CD4-positive, alpha-beta memory T cell (primary cell): ENCODE data around the gene ZNF23. TPM values are rescaled to one million over a fixed set of nuclear protein-coding genes. Genes with fewer than 3 reads are reported as not detected.

ENCODE experiments used
- CTCF ChIA-PET: fragments of 350-600 bp; sonication (Branson Sonifier 250); formaldehyde crosslinking; loops from one replicate; lab custom pipeline; 2021; ENCODE audit warnings: inconsistent platforms; ENCODE audit not compliant: partially characterized antibody; lab: Charles Lee
- POLR2A ChIA-PET: fragments of 350-600 bp; sonication (Branson Sonifier 250); formaldehyde crosslinking; loops from one replicate; lab custom pipeline; 2021; ENCODE audit not compliant: partially characterized antibody; lab: Charles Lee
- DNase-seq, 5 donors: peaks; one replicate each; pipeline versions ENCODE4 v3.0.0 to v3.0.0-alpha.2; 2020 to 2022; ENCODE audit warnings: mixed read lengths in 1 of 5
- H3K27ac ChIP-seq: one replicate; pipeline ENCODE4 v1.7.0; 2013; ENCODE audit warnings: low read depth, low read length
- H3K27me3 ChIP-seq: 2 replicates; pipeline ENCODE4 v1.7.0; 2013; ENCODE audit warnings: mild to moderate bottlenecking, low read length, moderate library complexity; ENCODE audit not compliant: insufficient read depth
- H3K36me3 ChIP-seq: 2 replicates; pipeline ENCODE4 v1.7.0; 2013; ENCODE audit warnings: mild to moderate bottlenecking, low read length, moderate library complexity; ENCODE audit not compliant: insufficient read depth
- H3K4me1 ChIP-seq: 2 replicates; pipeline ENCODE4 v1.7.0; 2013; ENCODE audit warnings: mild to moderate bottlenecking, low read length, moderate library complexity; ENCODE audit not compliant: insufficient read depth
- H3K4me3 ChIP-seq, 2 donors: one replicate each; pipeline ENCODE4 v1.7.0; 2013; ENCODE audit warnings: low read length in 2 of 2, mild to moderate bottlenecking in 1 of 2
- H3K9me3 ChIP-seq, 2 donors: one replicate each; pipeline ENCODE4 v1.7.0; 2013; ENCODE audit warnings: low read length in 2 of 2, control low read depth in 1 of 2; ENCODE audit not compliant: control insufficient read depth in 1 of 2
- H3K27ac Mint-ChIP-seq, 7 donors: one replicate each; pipeline ENCODE4 v1.8.0; 2020 to 2021; ENCODE audit warnings: mixed read lengths in 7 of 7, mild to moderate bottlenecking in 6 of 7, inconsistent platforms in 3 of 7, moderate library complexity in 3 of 7
- H3K27me3 Mint-ChIP-seq, 2 donors: one replicate each; pipeline ENCODE4 v1.8.0; 2020 to 2021; ENCODE audit warnings: mixed read lengths in 2 of 2
- H3K36me3 Mint-ChIP-seq, 2 donors: one replicate each; pipeline ENCODE4 v1.8.0; 2020 to 2021; ENCODE audit warnings: mixed read lengths in 2 of 2, inconsistent platforms in 1 of 2, mild to moderate bottlenecking in 1 of 2
- H3K4me1 Mint-ChIP-seq, 4 donors: one replicate each; pipeline ENCODE4 v1.8.0; 2020 to 2021; ENCODE audit warnings: mixed read lengths in 4 of 4, mild to moderate bottlenecking in 1 of 4
- H3K4me3 Mint-ChIP-seq, 8 donors: one replicate each; pipeline ENCODE4 v1.8.0; 2020 to 2021; ENCODE audit warnings: mixed read lengths in 8 of 8, mild to moderate bottlenecking in 7 of 8, moderate library complexity in 6 of 8, inconsistent platforms in 3 of 8
- H3K9me3 Mint-ChIP-seq, 8 donors: one replicate each; pipeline ENCODE4 v1.8.0; 2020 to 2021; ENCODE audit warnings: mixed read lengths in 8 of 8, mild to moderate bottlenecking in 5 of 8, inconsistent platforms in 3 of 8, moderate library complexity in 1 of 8
- intact Hi-C: fragments of 100-400 bp; cut with micrococcal nuclease; formaldehyde crosslinking; loops from one replicate; pipeline ENCODE4 v1.15.1; 2023
- polyA plus RNA-seq, 2 donors: library from polyadenylated mRNA; unstranded; fragments of 300-500 nt; fragmentation: Illumina TruSeq; gene quantifications; one replicate each; pipeline ENCODE4 v1.2.3, GENCODE V29; 2021
- total RNA-seq, 2 experiments: library from RNA; stranded (reverse); gene quantifications; one replicate each; pipeline ENCODE4 v1.2.3, GENCODE V29; 2021

Gene ZNF23
- total and polyA plus RNA-seq, 4 experiments from 2014 or later, result 5.5 to 16.2 (median 10.4) TPM

GRCh38 chr16:71406316-71406715, 55.7 kb downstream of the ZNF23 start:
- intact Hi-C loops, result no loop called here
- CTCF ChIA-PET, result interaction anchor here (1.7 to 9.9 kb wide), 2 partner anchors 93 to 204 kb away, joined by 5 to 183 read pairs; no protein-coding TSS in a partner anchor

GRCh38 chr16:71404364-71404763, 57.7 kb downstream of the ZNF23 start:
- no peak overlapping the region for H3K4me3 Mint-ChIP-seq
- intact Hi-C loops, result no loop called here
- no peak for DNase-seq
- CTCF ChIA-PET, result interaction anchor here (0.8 to 2.6 kb wide), 4 partner anchors 8 to 93 kb away, joined by 3 to 18 read pairs (median 3); no protein-coding TSS in a partner anchor
- H3K27me3 Mint-ChIP-seq, result peaks cover 30 to 35% of the 10 kb centered on the region in 2 donors
- no peaks in the 10 kb centered on the region for H3K27me3 ChIP-seq
- H3K4me1 ChIP-seq, result peaks cover 18% of the 10 kb centered on the region
- H3K27ac Mint-ChIP-seq, result no peak overlapping the region
- peaks cover 10 to 24% (median 21%) of the 10 kb centered on the region in 4 donors for H3K4me1 Mint-ChIP-seq
- H3K9me3 ChIP-seq, result no peaks in the 10 kb centered on the region
- no peaks in the 10 kb centered on the region for H3K36me3 ChIP-seq
- no peak overlapping the region for H3K27ac ChIP-seq
- POLR2A ChIA-PET, result no interaction called here
- peaks cover 0 to 5% of the 10 kb centered on the region in 2 donors for H3K36me3 Mint-ChIP-seq
- H3K9me3 Mint-ChIP-seq, result peaks cover 0 to 12% (median 4%) of the 10 kb centered on the region in 8 donors
- no peak overlapping the region for H3K4me3 ChIP-seq

More at GRCh38 chr16:71406316-71406715, 55.7 kb downstream of the ZNF23 start:
- H3K27ac Mint-ChIP-seq, result peak overlapping the region in 1 of 7 donors; percentile 1
- Histone ChIP-seq H3K36me3 (no peaks in the 10 kb centered on the region), H3K27ac (no peak overlapping the region), H3K9me3 (no peaks in the 10 kb centered on the region), H3K4me1 (peaks cover 18% of the 10 kb centered on the region), H3K27me3 (no peaks in the 10 kb centered on the region), H3K4me3 (no peak overlapping the region)
- H3K4me1 Mint-ChIP-seq, result peaks cover 10 to 24% (median 21%) of the 10 kb centered on the region in 4 donors
- H3K9me3 Mint-ChIP-seq, result peaks cover 0 to 12% (median 4%) of the 10 kb centered on the region in 8 donors
- peak overlapping the region in 3 of 8 donors; percentile 6 to 36 (median 26) for H3K4me3 Mint-ChIP-seq
- H3K36me3 Mint-ChIP-seq, result peaks cover 0 to 5% of the 10 kb centered on the region in 2 donors
- H3K27me3 Mint-ChIP-seq, result peaks cover 35% of the 10 kb centered on the region in 2 donors
- POLR2A ChIA-PET, result no interaction called here
- DNase-seq, result no peak

- intact Hi-C loops, result no loop called here
- Histone ChIP-seq H3K36me3 (no peaks in the 10 kb centered on the region), H3K9me3 (no peaks in the 10 kb centered on the region), H3K4me3 (no peak overlapping the region), H3K4me1 (peaks cover 16% of the 10 kb centered on the region), H3K27me3 (no peaks in the 10 kb centered on the region), H3K27ac (no peak overlapping the region)
- CTCF ChIA-PET, result interaction anchor here (2.6 kb wide), 1 partner anchor 10 kb away, joined by 18 read pairs; no protein-coding TSS in a partner anchor
- Mint-ChIP-seq H3K4me1 (peaks cover 8 to 19% (median 15%) of the 10 kb centered on the region in 4 donors), H3K27me3 (peaks cover 26 to 28% of the 10 kb centered on the region in 2 donors), H3K27ac (no peak overlapping the region), H3K9me3 (peaks cover 0 to 12% (median 4%) of the 10 kb centered on the region in 8 donors), H3K36me3 (peaks cover 0 to 5% of the 10 kb centered on the region in 2 donors), H3K4me3 (no peak overlapping the region)
- DNase-seq, result no peak
- POLR2A ChIA-PET, result no interaction called here
Observed at GRCh38 chr16:71402674-71403073, 59.4 kb downstream of the ZNF23 start.

DNA sequence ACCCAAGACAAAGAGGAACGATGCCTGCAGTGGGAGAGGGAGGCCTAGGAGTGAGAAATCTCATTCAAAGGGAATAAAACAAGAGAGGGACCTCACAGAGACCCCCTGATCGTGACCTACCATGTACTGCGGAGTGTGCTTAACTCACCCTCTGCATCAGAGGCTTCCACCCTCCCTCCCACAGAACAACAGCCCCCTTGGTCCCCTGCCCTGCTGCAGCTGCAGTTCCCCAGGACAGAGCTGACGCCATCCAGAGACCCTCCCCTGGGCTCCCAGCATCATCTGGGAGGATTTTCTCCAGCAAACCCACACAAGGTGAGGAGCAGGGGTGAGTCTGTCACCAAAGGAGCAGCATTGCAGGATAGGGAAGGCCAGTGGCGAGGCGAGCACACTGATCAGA, 60.0 kb downstream of the ZNF23 start:
- Mint-ChIP-seq H3K27me3 (peaks cover 20 to 29% of the 10 kb centered on the region in 2 donors), H3K9me3 (peaks cover 0 to 12% (median 4%) of the 10 kb centered on the region in 8 donors), H3K27ac (no peak overlapping the region), H3K4me3 (no peak overlapping the region), H3K4me1 (peaks cover 4 to 13% (median 8%) of the 10 kb centered on the region in 4 donors), H3K36me3 (peaks cover 0 to 5% of the 10 kb centered on the region in 2 donors)
- POLR2A ChIA-PET, result no interaction called here
- CTCF ChIA-PET, result no interaction called here
- Histone ChIP-seq H3K27ac (no peak overlapping the region), H3K36me3 (no peaks in the 10 kb centered on the region), H3K4me1 (peaks cover 9% of the 10 kb centered on the region), H3K9me3 (no peaks in the 10 kb centered on the region), H3K4me3 (no peak overlapping the region), H3K27me3 (no peaks in the 10 kb centered on the region)
- DNase-seq, result no peak
- intact Hi-C loops, result no loop called here

DNA sequence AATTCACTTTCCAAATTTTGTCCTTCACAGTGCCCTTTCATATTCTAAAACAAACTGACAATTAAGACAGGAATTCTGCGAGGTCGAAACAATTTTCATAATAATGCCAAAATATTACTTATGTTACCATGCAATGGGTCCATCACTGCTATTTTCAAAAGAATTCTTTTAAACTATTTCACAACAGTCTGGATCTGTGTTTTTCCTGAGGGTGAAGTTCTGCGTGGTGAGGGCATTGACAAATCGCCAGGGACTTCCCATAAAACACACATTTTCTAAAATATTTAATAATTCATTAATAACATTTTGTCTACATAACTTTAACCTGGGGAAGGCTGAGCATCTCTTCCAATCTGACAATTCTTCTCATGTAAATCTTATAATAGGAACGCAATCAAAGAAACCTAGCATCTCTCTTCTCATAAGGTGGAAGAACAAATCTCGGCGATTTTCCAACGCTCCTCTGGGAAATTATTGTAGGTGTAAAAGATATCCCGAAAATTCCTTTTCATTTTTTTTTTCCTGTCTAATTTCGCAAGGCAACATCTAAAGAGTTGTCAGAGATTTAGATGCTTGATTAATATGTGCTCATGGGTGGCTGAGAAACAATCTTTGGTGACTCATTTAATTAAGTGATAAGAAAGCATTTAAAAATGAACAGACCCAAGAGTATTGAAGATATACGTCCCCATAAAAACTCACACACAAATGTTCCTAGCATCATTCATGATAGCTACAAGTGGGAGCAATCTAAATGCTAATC, 62.1 kb downstream of the ZNF23 start:
- Mint-ChIP-seq H3K27ac (no peak overlapping the region), H3K9me3 (peaks cover 0 to 12% (median under 1%) of the 10 kb centered on the region in 8 donors), H3K4me3 (no peak overlapping the region), H3K36me3 (peaks cover 0 to 8% of the 10 kb centered on the region in 2 donors), H3K4me1 (no peaks in the 10 kb centered on the region), H3K27me3 (peaks cover 20 to 32% of the 10 kb centered on the region in 2 donors)
- ChIA-PET CTCF (no interaction called here), POLR2A (no interaction called here)
- no peak for DNase-seq
- Histone ChIP-seq H3K4me1 (no peaks in the 10 kb centered on the region), H3K36me3 (no peaks in the 10 kb centered on the region), H3K27ac (no peak overlapping the region), H3K4me3 (no peak overlapping the region), H3K27me3 (no peaks in the 10 kb centered on the region), H3K9me3 (no peaks in the 10 kb centered on the region)
- intact Hi-C loops, result no loop called here

Other genes starting within 250 kb of the ZNF23 start
- not detected for gene HYDIN, start 231.5 kb downstream of the ZNF23 start, total RNA-seq
- not detected for gene HYDIN, start 231.5 kb downstream of the ZNF23 start, polyA plus RNA-seq
- gene CMTR2, start 172.8 kb downstream of the ZNF23 start, total RNA-seq, result 10 to 100 TPM; 27.3 to 28.5 TPM
- gene CMTR2, start 172.8 kb downstream of the ZNF23 start, polyA plus RNA-seq, result 10 to 100 TPM; 16.6 to 26.4 TPM
- not detected for gene CALB2, start 103.5 kb downstream of the ZNF23 start, total RNA-seq
- not detected for gene CALB2, start 103.5 kb downstream of the ZNF23 start, polyA plus RNA-seq
- not detected for gene TLE7, start 20.2 kb downstream of the ZNF23 start, total RNA-seq
- not detected for gene TLE7, start 20.2 kb downstream of the ZNF23 start, polyA plus RNA-seq
- 1 to 10 TPM; 8.1 to 9.3 TPM for gene ZNF19, start 27.1 kb upstream of the ZNF23 start, total RNA-seq
- 1 to 10 TPM in 1 of 2 donors, under 1 TPM in 1; 1.00 to 1.8 TPM for gene ZNF19, start 27.1 kb upstream of the ZNF23 start, polyA plus RNA-seq
- not detected for gene CHST4, start 64.2 kb upstream of the ZNF23 start, total RNA-seq
- gene CHST4, start 64.2 kb upstream of the ZNF23 start, polyA plus RNA-seq, result not detected
- gene TAT, start 114.8 kb upstream of the ZNF23 start, total RNA-seq, result not detected
- not detected for gene TAT, start 114.8 kb upstream of the ZNF23 start, polyA plus RNA-seq
- not detected for gene MARVELD3, start 163.9 kb upstream of the ZNF23 start, total RNA-seq
- gene MARVELD3, start 163.9 kb upstream of the ZNF23 start, polyA plus RNA-seq, result not detected